GM12872 (cell line): ENCODE measurements around the gene USF2.

Source experiments
- TF ChIP-seq, protein P1 (sequence below): IDR thresholded peaks from 3 replicates; pipeline ENCODE4 v1.5.1; 2011; ENCODE audit warnings: low read depth, mild to moderate bottlenecking, low read length, moderate library complexity; ENCODE audit not compliant: insufficient read depth

Gene USF2

GRCh38 chr19:35279985-35280821 lies 11.4 kb downstream of the USF2 start:
- TF ChIP-seq, protein P1, sequence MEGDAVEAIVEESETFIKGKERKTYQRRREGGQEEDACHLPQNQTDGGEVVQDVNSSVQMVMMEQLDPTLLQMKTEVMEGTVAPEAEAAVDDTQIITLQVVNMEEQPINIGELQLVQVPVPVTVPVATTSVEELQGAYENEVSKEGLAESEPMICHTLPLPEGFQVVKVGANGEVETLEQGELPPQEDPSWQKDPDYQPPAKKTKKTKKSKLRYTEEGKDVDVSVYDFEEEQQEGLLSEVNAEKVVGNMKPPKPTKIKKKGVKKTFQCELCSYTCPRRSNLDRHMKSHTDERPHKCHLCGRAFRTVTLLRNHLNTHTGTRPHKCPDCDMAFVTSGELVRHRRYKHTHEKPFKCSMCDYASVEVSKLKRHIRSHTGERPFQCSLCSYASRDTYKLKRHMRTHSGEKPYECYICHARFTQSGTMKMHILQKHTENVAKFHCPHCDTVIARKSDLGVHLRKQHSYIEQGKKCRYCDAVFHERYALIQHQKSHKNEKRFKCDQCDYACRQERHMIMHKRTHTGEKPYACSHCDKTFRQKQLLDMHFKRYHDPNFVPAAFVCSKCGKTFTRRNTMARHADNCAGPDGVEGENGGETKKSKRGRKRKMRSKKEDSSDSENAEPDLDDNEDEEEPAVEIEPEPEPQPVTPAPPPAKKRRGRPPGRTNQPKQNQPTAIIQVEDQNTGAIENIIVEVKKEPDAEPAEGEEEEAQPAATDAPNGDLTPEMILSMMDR: no peak

DNA sequence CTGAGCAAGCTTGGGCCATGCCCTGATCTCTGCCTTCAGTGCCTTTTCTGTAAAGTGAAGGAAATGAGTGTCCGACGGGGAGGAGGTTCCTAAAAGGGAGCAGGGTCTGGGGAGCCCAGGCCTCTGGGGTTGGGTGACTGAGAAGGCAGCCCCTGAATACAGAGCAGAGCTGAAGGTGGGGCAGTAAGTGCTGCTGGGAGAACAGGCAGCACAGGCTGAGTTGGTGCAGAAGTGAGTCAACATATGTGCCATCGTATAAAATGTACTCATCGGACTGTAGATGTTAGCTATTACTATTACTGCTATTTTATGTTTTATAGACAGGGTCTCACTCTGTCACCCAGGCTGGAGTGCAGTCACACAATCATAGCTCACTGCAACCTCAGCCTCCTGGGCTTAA lies 12.5 kb downstream of the USF2 start:
- TF ChIP-seq, protein P1: no peak

- TF ChIP-seq, protein P1: no peak
These were observed 15.7 kb downstream of the USF2 start for GRCh38 chr19:35284153-35285094.

- TF ChIP-seq, protein P1: no peak
These were observed 16.3 kb downstream of the USF2 start for GRCh38 chr19:35285095-35285449.

DNA sequence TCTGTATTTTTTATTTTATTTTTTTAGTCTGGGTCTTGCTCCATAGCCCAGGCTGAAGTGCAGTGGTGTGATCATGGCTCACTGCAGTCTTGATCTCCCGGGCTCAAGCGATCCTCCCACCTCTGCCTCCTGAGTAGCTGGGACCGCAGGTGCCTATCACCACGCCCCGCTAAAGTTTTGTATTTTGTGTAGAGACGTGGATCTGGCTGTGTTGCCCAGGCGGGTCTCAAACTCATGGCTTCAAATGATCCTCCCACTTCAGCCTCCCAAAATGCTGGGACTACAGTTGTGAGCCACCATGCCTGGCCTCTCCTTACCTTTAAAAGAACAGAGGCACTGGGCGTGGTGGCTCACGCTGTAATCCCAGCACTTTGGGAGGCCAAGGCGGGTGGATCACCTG lies 19.0 kb downstream of the USF2 start:
- TF ChIP-seq, protein P1: no peak

GRCh38 chr19:35288331-35288730 lies 19.6 kb downstream of the USF2 start:
- TF ChIP-seq, protein P1: no peak

GRCh38 chr19:35288906-35289305 lies 20.1 kb downstream of the USF2 start:
- TF ChIP-seq, protein P1: no peak
